ENCODE measurements around the gene MKRN2. TPM values are rescaled to one million over a fixed set of nuclear protein-coding genes. Genes with fewer than 3 reads are reported as not detected.

MKRN2 gene
- total RNA-seq, 6 donors from 2014 or later: 15.7 to 33.3 (median 23.4) TPM

GRCh38 chr3:12613250-12613649 lies 56.4 kb downstream of the MKRN2 start:
- no peaks in the 10 kb centered on the region for H3K9me3 ChIP-seq
- 45% methylated on average over 2 to 4 of the region's 4 CpGs for WGBS, 2 donors
- peaks cover 14 to 87% (median 47%) of the 10 kb centered on the region in 4 donors for H3K36me3 ChIP-seq
- H3K4me3 ChIP-seq: no peak overlapping the region
- no peak for TF ChIP-seq POLR2AphosphoS5 (IDR thresholded peaks at IDR 0.05)
- TF ChIP-seq CTCF (IDR thresholded peaks at IDR 0.05): no peak
- TF ChIP-seq POLR2A (IDR thresholded peaks at IDR 0.05): no peak
- no peak for TF ChIP-seq EP300 (IDR thresholded peaks at IDR 0.05)
- H3K27ac ChIP-seq: no peak overlapping the region
- no peak for DNase-seq
- no peaks in the 10 kb centered on the region for H3K27me3 ChIP-seq
- ATAC-seq (ENCODE audit: low FRiP score in 2 of 2): no peak
- H3K4me1 ChIP-seq: peaks cover 0 to 5% (median 0%) of the 10 kb centered on the region in 4 donors

GRCh38 chr3:12615266-12615665 lies 58.4 kb downstream of the MKRN2 start:
- H3K36me3 ChIP-seq: peaks cover 6 to 74% (median 40%) of the 10 kb centered on the region in 4 donors
- no peaks in the 10 kb centered on the region for H3K9me3 ChIP-seq
- no peak for ATAC-seq (ENCODE audit: low FRiP score in 2 of 2)

GRCh38 chr3:12618426-12618825 lies 61.5 kb downstream of the MKRN2 start:
- DNase-seq: no peak
- Histone ChIP-seq H3K27me3 (no peaks in the 10 kb centered on the region), H3K4me3 (no peak overlapping the region), H3K4me1 (peaks cover 5 to 11% (median 9%) of the 10 kb centered on the region in 4 donors), H3K36me3 (peaks cover 6 to 50% (median 30%) of the 10 kb centered on the region in 4 donors), H3K27ac (no peak overlapping the region), H3K9me3 (no peaks in the 10 kb centered on the region)
- no peak for TF ChIP-seq POLR2AphosphoS5 (IDR thresholded peaks at IDR 0.05)
- TF ChIP-seq CTCF (IDR thresholded peaks at IDR 0.05): no peak
- no peak for TF ChIP-seq EP300 (IDR thresholded peaks at IDR 0.05)
- no peak for TF ChIP-seq POLR2A (IDR thresholded peaks at IDR 0.05)
- no peak for ATAC-seq (ENCODE audit: low FRiP score in 2 of 2)
- 93 to 94% methylated on average over 6 of the region's 6 CpGs for WGBS, 2 donors

More at GRCh38 chr3:12615266-12615665, 58.4 kb downstream of the MKRN2 start:
- WGBS, 2 donors: 90 to 96% methylated on average over 4 of the region's 4 CpGs
- TF ChIP-seq EP300 (IDR thresholded peaks at IDR 0.05) (no peak), POLR2A (IDR thresholded peaks at IDR 0.05) (no peak), CTCF (IDR thresholded peaks at IDR 0.05) (no peak), POLR2AphosphoS5 (IDR thresholded peaks at IDR 0.05) (no peak)
- Histone ChIP-seq H3K4me3 (no peak overlapping the region), H3K4me1 (peaks cover 0 to 5% (median under 1%) of the 10 kb centered on the region in 4 donors), H3K27ac (no peak overlapping the region), H3K27me3 (no peaks in the 10 kb centered on the region)
- no peak for DNase-seq

- DNase-seq (no peak), ATAC-seq (ENCODE audit: low FRiP score in 2 of 2) (no peak)
- 94 to 97% methylated on average over 6 of the region's 6 CpGs for WGBS, 2 donors
- Histone ChIP-seq H3K36me3 (peaks cover 6 to 34% (median 27%) of the 10 kb centered on the region in 4 donors), H3K9me3 (no peaks in the 10 kb centered on the region), H3K4me1 (peaks cover 11 to 21% (median 15%) of the 10 kb centered on the region in 4 donors), H3K27ac (no peak overlapping the region), H3K27me3 (no peaks in the 10 kb centered on the region), H3K4me3 (no peak overlapping the region)
- no peak for TF ChIP-seq EP300 (IDR thresholded peaks at IDR 0.05)
- no peak for TF ChIP-seq POLR2AphosphoS5 (IDR thresholded peaks at IDR 0.05)
- TF ChIP-seq POLR2A (IDR thresholded peaks at IDR 0.05): no peak
- TF ChIP-seq CTCF (IDR thresholded peaks at IDR 0.05): no peak
These were observed 63.4 kb downstream of the MKRN2 start for GRCh38 chr3:12620305-12620704.

GRCh38 chr3:12620729-12621128 lies 63.8 kb downstream of the MKRN2 start:
- no peaks in the 10 kb centered on the region for H3K9me3 ChIP-seq
- H3K36me3 ChIP-seq: peaks cover 6 to 30% (median 23%) of the 10 kb centered on the region in 4 donors
- H3K4me3 ChIP-seq: no peak overlapping the region
- no peak for ATAC-seq (ENCODE audit: low FRiP score in 2 of 2)
- no peak overlapping the region for H3K27ac ChIP-seq
- no peak for DNase-seq
- H3K27me3 ChIP-seq: no peaks in the 10 kb centered on the region
- TF ChIP-seq CTCF (IDR thresholded peaks at IDR 0.05) (no peak), POLR2AphosphoS5 (IDR thresholded peaks at IDR 0.05) (no peak), POLR2A (IDR thresholded peaks at IDR 0.05) (no peak), EP300 (IDR thresholded peaks at IDR 0.05) (no peak)
- H3K4me1 ChIP-seq: peaks cover 11 to 26% (median 19%) of the 10 kb centered on the region in 4 donors
